ENCODE measurements around the gene MRPL34.
A peak's percentile ranks its signal among the peaks of the same experiment; 100 is the strongest.

The MRPL34 gene

GRCh38 chr19:17311455-17312188 is 6.0 kb downstream of the MRPL34 start:
- no peak for DNase-seq

DNA sequence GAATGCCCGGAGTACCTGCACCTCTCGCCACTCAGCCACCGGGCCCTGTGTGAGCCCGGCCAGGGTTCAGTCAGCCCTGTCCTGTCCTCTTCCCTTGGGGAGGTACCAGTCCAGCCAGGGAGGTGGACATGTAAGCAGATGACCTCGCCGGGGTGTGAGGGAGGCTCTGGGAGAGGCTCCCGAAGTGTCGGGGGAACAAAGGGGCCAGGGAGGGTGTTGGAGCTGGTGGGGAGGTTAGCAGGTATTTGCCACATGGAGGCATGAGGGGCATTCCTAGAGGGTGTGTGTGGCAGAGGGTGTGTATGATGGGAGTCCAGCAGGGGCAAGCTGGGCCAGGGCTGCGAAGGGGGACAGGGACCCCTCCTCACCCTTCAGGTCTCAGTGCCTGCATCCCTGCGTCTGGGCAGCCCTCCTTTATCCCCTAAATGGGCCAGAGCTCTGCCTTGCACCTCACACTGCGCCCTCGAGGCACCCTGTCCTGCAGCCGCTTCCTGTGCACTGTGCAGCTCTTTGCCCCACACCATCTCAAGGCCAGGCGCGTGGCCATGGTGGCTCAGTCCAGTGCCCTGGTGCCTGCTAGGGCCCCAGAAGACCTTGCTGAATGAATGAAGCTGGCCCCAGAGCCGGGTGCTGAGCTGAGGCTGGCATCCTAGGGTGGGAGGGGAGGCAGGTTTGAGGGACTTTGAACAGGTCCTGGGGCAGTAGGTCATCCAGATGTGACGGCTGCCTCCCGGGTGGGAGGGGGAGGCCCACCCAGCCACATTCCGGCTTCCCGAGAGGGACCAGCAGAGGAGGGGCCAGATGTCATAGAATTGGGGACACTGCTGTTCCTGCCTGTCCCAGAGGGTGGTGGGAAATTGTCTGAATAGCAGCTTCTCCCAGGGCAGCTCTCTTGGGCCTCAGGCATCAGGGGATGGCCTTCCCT is 6.8 kb downstream of the MRPL34 start:
- no peak for DNase-seq

GRCh38 chr19:17314007-17314593 is 8.4 kb downstream of the MRPL34 start:
- no peak for DNase-seq

DNA sequence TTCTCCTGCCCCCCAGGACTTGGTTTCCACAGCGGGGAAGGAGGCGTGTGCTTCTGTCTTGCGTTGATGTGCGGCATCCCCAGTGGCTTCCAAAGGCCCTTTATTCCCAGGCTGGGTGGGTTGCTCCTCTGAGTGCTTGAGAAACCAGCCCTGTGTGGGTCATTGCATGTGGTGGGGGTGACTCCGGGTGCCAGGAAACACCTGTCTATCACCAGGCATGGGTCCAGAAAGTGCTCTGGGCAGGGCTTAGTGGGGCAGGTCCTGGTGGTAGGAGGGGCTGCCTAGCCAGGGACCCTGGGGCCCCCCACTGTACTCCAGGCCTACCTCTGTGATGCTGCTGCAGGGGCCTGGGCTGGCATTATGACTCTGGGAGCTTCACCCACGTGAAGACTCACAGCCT is 13.3 kb downstream of the MRPL34 start:
- DNase-seq = no peak

DNA sequence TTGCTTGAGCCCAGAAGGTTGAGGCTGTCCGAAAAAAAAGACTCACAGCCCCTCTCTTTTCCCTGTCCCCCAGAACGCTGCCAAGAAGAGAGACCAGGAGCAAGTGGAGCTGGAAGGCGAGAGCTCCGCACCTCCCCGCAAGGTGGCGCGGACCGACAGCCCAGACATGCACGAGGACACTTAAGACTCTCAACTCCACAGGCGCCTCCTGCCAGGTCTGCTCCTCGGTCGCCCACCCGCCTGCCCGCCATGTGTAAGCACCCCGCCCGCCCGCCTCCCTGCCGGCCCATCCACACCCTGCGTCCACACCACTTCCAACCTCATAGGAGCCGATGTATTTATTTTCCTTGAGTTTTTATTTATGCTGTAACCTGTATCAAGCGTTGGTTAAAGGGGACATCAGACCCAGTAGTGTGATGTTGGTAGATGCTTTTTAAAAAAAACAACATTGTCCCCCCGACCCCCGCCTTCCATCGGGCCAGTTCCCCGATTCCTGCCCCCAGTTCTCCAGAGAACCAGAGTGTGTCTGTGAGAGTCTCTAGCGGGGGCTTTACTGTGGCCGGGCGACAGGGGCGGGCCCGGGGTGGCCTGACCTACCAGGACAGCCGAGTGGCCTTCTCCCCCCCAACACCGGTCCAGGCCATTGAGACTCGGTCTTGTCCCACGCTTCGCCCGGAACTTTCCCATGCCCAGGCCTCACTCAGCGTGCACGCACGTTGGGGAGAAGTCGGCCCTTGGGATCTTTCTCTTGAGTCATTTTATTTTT is 14.0 kb downstream of the MRPL34 start:
- no peak for DNase-seq

GRCh38 chr19:17320435-17320834 is 14.8 kb downstream of the MRPL34 start:
- DNase-seq = no peak

- no peak for DNase-seq
Observed at GRCh38 chr19:17321655-17322489, 16.2 kb downstream of the MRPL34 start.

DNA sequence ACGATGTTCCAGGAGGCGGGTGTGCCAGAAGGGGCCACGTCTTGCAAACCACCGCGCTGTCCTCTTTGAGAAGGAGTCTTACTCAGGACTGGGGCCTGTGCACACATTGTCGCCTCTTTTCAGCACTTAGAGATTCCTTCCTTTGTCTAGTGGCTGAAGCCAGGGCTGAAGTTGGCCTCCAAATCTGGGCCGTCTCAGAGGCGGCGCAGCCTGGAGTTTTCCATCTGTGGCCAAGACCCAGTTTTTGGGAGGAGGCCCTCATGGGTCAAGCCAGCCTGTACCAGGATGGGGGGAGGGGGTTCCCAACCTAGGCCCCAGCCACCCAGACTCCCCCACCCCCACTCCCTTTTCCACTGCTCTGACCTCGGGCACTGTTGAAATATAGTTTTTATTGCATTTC is 17.2 kb downstream of the MRPL34 start:
- DNase-seq = no peak

DNA sequence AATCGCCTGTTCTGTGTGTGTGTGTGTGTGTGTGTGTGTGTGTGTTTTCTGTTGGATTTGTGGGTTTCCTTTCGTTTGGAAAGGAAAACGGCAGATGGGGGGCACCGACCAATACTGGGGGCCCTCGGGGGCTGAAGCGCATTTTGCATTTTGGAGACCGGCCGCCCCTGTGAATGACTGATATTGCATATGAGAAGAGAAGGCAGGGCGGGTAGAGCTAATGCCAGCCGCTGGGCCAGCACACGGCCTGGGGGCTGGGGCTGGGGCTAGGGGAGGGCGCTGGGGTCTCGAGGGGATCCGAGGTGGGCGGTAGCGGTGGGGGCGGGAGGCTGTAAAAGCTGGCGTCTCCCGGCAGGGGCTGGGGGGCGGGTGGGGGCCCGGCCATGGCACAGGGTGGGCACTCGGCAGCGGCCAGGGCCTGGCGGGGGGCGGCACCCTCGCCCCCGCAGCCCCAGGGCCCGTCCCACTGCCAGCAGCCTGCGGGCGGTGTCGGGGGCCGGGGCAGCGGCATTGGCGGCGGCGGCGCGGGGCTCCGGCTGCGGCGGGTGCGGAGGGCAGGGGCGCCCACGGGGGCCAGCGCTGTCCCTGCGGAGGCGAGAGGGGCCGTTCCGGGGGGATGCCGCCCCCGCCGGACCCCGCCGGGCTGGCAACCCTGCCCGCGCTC is 17.8 kb downstream of the MRPL34 start:
- DNase-seq = no peak

DNA sequence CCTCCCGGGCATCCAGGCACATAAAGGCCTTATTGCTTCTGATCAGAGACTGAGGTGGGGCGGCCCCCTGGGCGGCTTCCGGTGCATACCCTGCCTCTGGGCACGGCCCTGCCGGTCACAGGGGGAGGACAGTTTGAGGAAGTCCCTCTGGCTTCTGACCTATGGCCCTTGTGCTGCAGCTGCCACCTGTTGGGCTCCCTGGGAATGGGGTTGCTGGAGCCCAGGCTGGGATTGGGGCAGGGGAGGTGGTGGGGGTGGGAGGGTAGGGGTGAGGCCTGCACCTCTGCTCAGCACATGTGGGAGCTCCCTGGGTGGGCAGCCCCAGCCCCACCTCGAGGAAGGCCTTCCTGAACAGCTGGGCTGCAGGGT is 18.3 kb downstream of the MRPL34 start:
- DNase-seq = no peak

DNA sequence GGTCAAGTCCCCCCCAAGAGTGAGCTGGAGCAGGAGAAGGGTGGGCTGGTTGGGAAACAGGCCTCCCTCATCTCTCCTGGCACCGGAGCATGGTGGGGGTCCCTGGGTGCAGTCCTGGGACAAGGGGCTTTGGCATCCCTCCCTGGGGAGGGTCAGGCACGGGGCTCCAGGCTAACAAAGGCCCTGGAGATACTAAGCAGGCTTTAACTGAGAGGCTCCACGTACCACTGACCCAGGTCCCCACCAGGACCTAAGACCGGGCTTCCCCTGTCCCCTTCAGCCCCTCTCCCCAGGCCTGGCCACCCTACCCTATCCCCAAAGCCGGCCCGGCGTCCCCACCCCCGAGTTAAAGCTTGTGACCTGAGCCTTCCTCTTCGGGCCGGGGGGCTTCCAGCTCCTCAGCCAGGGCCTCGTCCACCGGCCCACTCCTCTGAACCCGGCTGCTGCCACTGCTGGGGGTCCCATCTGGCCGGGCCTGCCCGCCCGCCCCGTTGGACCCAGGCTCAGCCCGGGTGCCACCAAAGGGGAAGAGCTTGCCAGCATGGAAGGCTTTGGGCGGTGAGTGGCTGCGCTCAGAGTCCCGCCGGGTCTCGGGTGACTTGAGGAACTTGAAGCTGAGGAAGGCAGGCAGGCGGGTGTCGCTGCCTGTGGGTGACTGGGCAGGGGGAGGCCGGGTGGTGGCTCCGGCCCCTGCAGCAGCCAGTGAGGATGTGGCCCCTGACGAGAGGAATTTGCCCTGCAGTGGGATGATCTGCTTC is 18.9 kb downstream of the MRPL34 start:
- DNase-seq = no peak

- no peak for DNase-seq
Observed at GRCh38 chr19:17325133-17325532, 19.5 kb downstream of the MRPL34 start.

DNA sequence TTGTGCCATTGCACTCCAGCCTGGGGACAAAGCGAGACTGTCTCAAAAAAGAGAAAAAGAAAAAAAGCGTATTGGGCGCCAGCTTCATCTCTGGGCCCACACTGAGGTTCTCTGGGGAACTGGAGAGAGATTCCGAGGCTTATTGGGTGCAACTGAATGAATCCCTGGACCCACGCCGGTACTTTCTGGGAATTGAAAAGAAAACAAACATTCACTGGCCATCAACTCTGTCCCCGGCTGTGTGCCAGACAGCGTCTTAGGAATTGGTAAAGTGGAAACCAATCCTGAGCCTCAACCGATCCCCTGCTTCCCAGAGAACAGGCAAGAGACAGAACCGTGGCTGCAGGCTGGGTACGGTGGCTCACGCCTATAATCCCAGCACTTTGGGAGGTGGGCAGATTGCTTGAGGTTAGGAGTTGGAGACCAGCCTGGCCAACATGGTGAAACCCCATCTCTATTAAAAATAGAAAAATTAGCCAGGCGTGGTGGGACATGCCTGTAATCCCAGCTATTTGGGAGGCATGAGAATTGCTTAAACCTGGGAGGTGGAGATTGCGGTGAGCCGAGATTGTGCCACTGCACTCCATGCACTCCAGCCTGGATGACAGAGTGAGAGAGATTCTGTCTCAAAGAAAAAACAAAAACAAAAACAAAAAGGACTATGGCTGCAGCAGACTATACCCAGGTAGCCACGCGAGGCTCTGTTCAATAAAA is 20.4 kb downstream of the MRPL34 start:
- DNase-seq = no peak

GRCh38 chr19:17326595-17326966 is 20.9 kb downstream of the MRPL34 start:
- DNase-seq = no peak

DNA sequence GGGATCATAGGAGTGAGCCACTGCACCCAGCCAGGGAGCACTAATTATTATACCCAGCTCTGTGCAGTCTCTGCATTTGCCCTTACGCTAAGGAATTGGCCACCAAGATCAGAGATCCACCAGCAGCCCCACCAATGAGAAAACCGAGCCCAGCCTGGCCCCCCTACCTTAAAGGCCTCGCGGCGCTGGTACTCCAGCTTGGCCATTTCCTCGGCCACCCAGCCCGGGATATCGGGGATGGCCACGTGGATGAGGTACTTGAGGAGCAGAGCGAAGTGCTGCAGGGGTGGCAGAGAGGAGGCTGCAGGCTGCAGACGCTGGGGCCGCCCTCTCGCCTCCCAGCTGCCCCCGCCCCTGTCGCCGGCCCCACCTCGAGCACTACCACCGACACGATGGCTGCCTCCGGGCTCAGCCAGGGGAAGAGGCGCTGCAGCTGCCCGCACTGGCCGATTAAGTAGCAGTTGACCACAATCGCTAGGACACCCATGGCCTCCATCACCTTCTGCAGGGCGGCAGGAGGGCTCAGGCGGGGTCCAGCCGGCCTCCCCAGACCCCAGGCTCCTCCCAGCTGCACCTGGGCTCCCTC is 21.5 kb downstream of the MRPL34 start:
- DNase-seq = no peak

GRCh38 chr19:17327654-17328516 is 22.2 kb downstream of the MRPL34 start:
- DNase-seq = peak; percentile 70

DNA sequence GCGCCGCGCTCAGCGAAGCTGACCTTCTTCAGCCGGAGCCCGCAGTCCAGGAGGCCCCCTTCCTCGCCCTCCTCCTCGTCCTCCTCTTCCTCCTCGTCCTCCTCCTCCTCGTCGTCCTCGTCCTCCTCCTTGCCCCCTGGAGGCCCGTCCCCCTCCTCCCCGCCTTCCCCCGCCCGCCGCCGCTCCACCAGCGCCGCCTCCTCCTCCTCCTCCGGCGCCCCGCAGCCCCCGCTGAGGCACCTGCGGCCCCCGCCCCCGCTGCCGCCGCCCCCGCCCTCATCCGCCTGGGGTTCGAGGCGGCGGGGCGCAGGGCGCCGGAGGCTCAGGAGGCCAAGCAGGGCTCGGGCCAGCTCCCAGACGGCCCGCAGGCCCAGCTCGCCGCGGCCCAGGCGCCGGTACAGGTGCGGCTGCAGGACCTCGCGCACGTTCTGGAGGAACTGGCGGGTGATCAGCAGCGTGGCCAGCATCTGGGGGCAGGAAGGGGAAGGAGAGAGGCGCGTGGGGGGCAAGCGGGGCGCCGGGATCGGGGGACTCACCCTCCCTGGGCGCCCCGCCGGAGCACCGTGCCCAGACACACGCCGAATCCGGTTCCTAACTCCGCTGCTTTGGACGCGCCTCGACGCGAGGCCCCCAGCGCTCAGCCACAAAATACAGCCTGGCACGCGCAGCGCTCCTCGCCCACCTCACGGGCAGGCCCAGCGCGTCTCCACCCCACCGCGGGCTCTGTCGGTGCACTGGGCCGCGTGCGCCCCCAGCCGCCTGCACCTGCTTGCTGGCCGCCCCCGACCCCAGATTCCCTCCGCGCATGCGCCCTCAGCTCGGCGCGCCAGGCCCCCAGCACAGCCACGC is 23.1 kb downstream of the MRPL34 start:
- DNase-seq = peak; percentile 61
